Ovary (tissue), 9 donors: ENCODE results near the gene SUGCT. TPM values are rescaled to one million over a fixed set of nuclear protein-coding genes. Genes with fewer than 3 reads are reported as not detected.

Experiments
- DNase-seq, 5 donors: peaks; one replicate each; pipeline ENCODE4 v3.0.0-alpha.2; 2019 to 2020
- H3K27ac ChIP-seq, 2 donors: fragments of 200-600 bp; one replicate each; pipeline versions ENCODE4 v1.5.1 to v1.8.0; 2019 to 2022
- H3K27me3 ChIP-seq: fragments of 200-600 bp; one replicate; pipeline ENCODE4 v1.8.0; 2022
- H3K36me3 ChIP-seq: fragments of 200-600 bp; sonication (generic); one replicate; pipeline ENCODE4 v1.5.1; 2019
- H3K4me1 ChIP-seq: one replicate; pipeline ENCODE4 v1.8.1; 2013; ENCODE audit warnings: mild to moderate bottlenecking, moderate library complexity; ENCODE audit not compliant: insufficient read depth
- H3K4me3 ChIP-seq: fragments of 200-600 bp; sonication (generic); one replicate; pipeline ENCODE4 v1.5.1; 2017
- H3K9me3 ChIP-seq, 2 donors: fragments of 200-600 bp in 1 of 2; sonication (generic) in 1 of 2; one replicate each; pipeline versions ENCODE4 v1.5.1 to v1.8.1; 2013 to 2019; ENCODE audit warnings: mild to moderate bottlenecking in 1 of 2, moderate library complexity in 1 of 2
- CTCF ChIP-seq, 3 donors: fragments of 450-650 bp in 2 of 3; fragments of 200-600 bp in 1 of 3; IDR thresholded peaks; one replicate each; pipeline versions ENCODE4 v1.5.1 to v1.8.0; 2016 to 2022; ENCODE audit warnings: antibody characterized with exemption in 3 of 3, mild to moderate bottlenecking in 1 of 3
- EP300 ChIP-seq: sonication (generic); formaldehyde crosslinking; IDR thresholded peaks from one replicate; pipeline ENCODE4 v1.6.1; 2017; ENCODE audit warnings: antibody characterized with exemption
- POLR2A ChIP-seq: fragments of 450-650 bp; IDR thresholded peaks from one replicate; pipeline ENCODE4 v1.6.1; 2017; ENCODE audit warnings: antibody characterized with exemption, mild to moderate bottlenecking, moderate library complexity
- WGBS, 3 donors: extraction: QIAGEN DNeasy Blood & Tissue Kit in 1 of 3; methylation state at CpG; one replicate each; pipeline versions ENCODE4 v1.1.5 to v1.1.7; 2013 to 2017; 5-methylcytosine and 5-hydroxymethylcytosine counted together
- intact Hi-C, 4 donors: fragments of 100-400 bp; cut with DNase I; formaldehyde crosslinking; loops; one replicate each; pipeline versions ENCODE4 v1.11.0 to v1.15.1; 2022 to 2023
- polyA plus RNA-seq, 2 donors: library from polyadenylated mRNA; stranded (reverse); fragments of 200-250 nt in 1 of 2; fragments of 350-450 nt in 1 of 2; fragmentation: Illumina TruSeq in 1 of 2; extraction: RNeasy Lipid Tissue Mini Kit (QIAGEN cat#74804) in 1 of 2; gene quantifications; one replicate each; pipeline ENCODE4 v1.2.3, GENCODE V29; 2013 to 2014
- total RNA-seq, 7 donors: library from RNA; depleted of rRNA in 2 of 7; stranded (reverse); fragments of >200 nt in 2 of 7; fragmentation: NEBNext Ultra II Directional in 3 of 7; extraction: Animal tissue kit (Norgen Biotek cat#: 25700) in 3 of 7; gene quantifications; one replicate each; pipeline versions ENCODE4 v1.1.0 to v1.2.4, GENCODE V29; 2016 to 2023
- donor health status: DM: no; HTN: no; CAD: no; lungs with moderate emphysema.
- donor health status: DM: no; HTN: no; CAD: no.
- donor health status: Bipolar disorder and iron deficiency.
- donor health status: DM: yes; HTN: yes; CAD: no.
- donor health status: DM: no; HTN: no; CAD: no.
- donor health status: DM: yes; HTN: yes; CAD: no.

Gene SUGCT
- total and polyA plus RNA-seq, 9 donors, result 3.4 to 9.3 (median 7.8) TPM

- DNase-seq, result no peak
- H3K36me3 ChIP-seq, result no peaks in the 10 kb centered on the region
- TF ChIP-seq EP300 (no peak), POLR2A (no peak), CTCF (IDR thresholded peaks at IDR 0.05) (no peak)
- H3K9me3 ChIP-seq, result no peaks in the 10 kb centered on the region
- intact Hi-C loops, result no loop called here
- no peak overlapping the region for H3K27ac ChIP-seq
- WGBS, 3 donors, result 63 to 71% (median 69%) methylated on average over 3 of the region's 3 CpGs
- H3K4me3 ChIP-seq, result no peak overlapping the region
- H3K27me3 ChIP-seq, result no peaks in the 10 kb centered on the region
- H3K4me1 ChIP-seq, result no peaks in the 10 kb centered on the region
Observed at GRCh38 chr7:40833191-40833887, 698.5 kb downstream of the SUGCT start.

GRCh38 chr7:40833888-40834234 is 699.1 kb downstream of the SUGCT start:
- Histone ChIP-seq H3K27ac (no peak overlapping the region), H3K4me1 (no peaks in the 10 kb centered on the region), H3K4me3 (no peak overlapping the region), H3K27me3 (no peaks in the 10 kb centered on the region), H3K36me3 (no peaks in the 10 kb centered on the region), H3K9me3 (no peaks in the 10 kb centered on the region)
- 69 to 72% (median 70%) methylated on average over 2 of the region's 2 CpGs for WGBS, 3 donors
- no peak for TF ChIP-seq POLR2A
- TF ChIP-seq CTCF (IDR thresholded peaks at IDR 0.05), result no peak
- no peak for TF ChIP-seq EP300
- intact Hi-C loops, result no loop called here
- no peak for DNase-seq

- Histone ChIP-seq H3K4me3 (no peak overlapping the region), H3K4me1 (no peaks in the 10 kb centered on the region), H3K27ac (no peak overlapping the region), H3K36me3 (no peaks in the 10 kb centered on the region), H3K9me3 (no peaks in the 10 kb centered on the region), H3K27me3 (no peaks in the 10 kb centered on the region)
- TF ChIP-seq POLR2A (no peak), CTCF (IDR thresholded peaks at IDR 0.05) (no peak), EP300 (no peak)
- no peak for DNase-seq
- 31 to 68% (median 33%) methylated on average over 6 of the region's 6 CpGs for WGBS, 3 donors
- intact Hi-C loops, result no loop called here
Observed at GRCh38 chr7:40836218-40836617, 701.4 kb downstream of the SUGCT start.

- no peaks in the 10 kb centered on the region for H3K4me1 ChIP-seq
- H3K27ac ChIP-seq, result no peak overlapping the region
- no peaks in the 10 kb centered on the region for H3K36me3 ChIP-seq
- intact Hi-C loops, result no loop called here
- TF ChIP-seq CTCF (IDR thresholded peaks at IDR 0.05), result no peak
- no peak for TF ChIP-seq EP300
- no peak for TF ChIP-seq POLR2A
- no peaks in the 10 kb centered on the region for H3K9me3 ChIP-seq
- H3K4me3 ChIP-seq, result no peak overlapping the region
- no peaks in the 10 kb centered on the region for H3K27me3 ChIP-seq
- DNase-seq, result no peak
- WGBS, 3 donors, result 76 to 82% (median 82%) methylated on average over 3 of the region's 3 CpGs
Observed at GRCh38 chr7:40839881-40840280, 705.1 kb downstream of the SUGCT start.
